G401 (cell line): ENCODE data around the gene MAP6. TPM values are rescaled to one million over a fixed set of nuclear protein-coding genes. Genes with fewer than 3 reads are reported as not detected.
"Not testable (repeated sequence)": the region's sequence is repeated elsewhere in the genome, so short reads cannot be mapped to it uniquely, and the experiment has no call there.

Experiments
- DNase-seq: peaks from one replicate; pipeline ENCODE4 v3.0.0-alpha.2; 2015; ENCODE audit warnings: low spot score
- in situ Hi-C: cut with HindIII; loops from 2 replicates; pipeline ENCODE4 v1.10.0; 2016; ENCODE audit warnings: low sequenced_read_pairs, mixed read lengths
- total RNA-seq: library from RNA; depleted of rRNA; stranded (reverse); fragments of >200 nt; shearing (Covaris generic); gene quantifications from 2 replicates; pipeline ENCODE4 v1.2.3, GENCODE V29; 2014; rRNA removed

The MAP6 gene
- 1.6 TPM in 1 of 2 replicates, not detected in the other for total RNA-seq

DNA sequence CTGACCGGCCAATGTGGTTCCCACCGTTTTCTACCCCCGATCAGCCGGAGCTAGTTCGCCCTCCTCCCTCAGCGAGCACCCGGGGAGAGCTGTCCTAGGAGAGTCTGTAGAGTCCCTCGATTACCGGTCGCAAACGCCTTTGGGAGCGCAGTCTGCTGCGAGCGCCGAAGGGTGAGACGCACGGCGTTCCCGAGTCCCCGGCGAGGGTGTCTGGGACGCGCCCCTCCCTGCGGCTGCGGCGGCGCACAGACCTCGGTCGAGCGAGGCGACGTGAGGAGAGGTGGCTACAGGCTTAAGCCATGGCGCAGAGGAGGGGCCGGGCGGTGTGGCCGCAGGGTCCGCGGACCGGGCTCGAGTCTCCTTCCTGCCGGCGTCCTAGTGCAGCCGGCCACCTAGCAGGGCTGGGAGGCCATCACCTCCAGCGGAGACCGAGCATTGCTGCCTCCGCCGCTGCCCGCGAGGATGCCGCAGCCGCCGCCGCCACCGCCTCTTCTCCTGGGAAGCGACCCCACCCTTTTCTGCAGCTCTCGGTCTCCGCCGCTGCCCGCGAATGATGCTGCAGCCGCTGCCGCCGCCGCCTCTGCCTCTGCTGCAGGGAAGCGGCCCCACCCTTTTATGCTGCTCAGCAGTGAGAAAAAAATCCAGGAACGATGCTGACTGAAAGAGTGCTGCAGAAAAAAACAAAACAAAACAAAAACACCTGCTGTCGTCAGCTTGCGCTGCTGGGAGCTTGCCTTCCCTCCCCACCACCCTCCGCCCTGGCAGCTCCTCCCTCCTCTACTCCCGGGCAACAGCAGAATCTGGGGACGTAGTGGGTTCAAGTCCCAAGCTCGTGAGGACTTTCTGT is at the start of gene MAP6:
TSS of gene MAP6 (minus strand) at position 588 of the 847 bp plus-strand sequence. CDS start 669 bp downstream, outside the sequence.
- DNase-seq, result peak; percentile 67
- in situ Hi-C loops, result no loop called here

DNA sequence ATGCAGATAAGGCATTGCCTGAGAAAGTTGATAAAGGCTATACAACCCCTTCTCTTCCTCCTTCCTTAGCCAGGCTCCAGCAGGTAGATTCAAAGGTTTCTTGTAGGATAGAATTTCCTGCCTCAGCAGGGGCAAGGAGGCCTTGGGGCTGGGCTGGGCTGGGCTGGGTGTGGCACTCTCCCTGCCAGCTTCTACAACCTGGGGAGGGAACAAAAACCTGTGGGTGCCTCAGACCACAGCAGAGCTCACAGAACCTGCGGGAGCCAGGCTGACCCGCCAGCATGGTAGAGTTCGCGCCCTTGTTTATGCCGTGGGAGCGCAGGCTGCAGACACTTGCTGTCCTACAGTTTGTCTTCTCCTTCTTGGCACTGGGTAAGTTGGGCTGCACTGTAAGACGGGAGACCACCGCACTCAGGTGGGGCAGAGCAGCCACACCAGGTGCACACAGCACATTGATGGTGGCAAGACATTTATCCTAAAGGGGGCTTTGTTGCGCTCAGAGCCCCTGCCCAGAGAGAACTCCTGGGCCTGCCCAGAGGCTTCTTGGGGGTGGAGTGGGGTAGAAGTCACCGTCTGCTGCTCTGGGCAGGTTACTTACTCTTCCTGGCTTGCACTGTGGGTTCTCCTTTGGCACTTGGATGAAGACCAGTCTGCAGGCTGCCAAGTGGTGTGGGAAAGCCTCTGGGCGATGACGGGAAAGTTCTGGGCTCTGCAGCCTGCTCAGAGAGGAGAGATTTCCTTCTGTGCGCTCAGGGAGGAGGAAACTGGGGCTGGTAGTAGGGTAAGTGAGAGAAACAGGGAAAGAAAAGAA is 49.0 kb upstream of the MAP6 start, which contains the start of gene MOGAT2:
TSS of gene MOGAT2 (plus strand) at position 231 of the 811 bp plus-strand sequence. CDS start at position 282, 51 bp downstream.
- in situ Hi-C loops, result no loop called here

DNA sequence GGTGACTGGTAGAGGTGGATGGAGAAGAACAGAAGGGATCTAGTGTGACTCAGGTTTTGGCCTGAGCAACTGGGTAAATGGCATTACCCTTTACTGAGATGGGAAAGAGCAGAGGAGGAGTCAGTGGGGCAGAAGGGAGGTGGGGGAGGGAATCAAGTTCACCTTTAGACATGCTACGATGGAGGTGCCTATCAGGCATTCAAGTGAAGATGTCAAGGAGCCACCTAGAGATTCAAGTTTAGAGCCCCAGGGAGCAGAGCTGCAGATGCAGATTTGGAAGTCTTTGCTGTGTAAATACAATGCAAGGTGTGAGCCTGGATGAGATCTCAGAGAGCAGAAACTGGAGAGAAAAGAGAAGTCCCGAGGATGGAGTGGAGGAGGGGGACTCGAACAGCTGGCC is 47.8 kb upstream of the MAP6 start:
- DNase-seq, result no peak
- in situ Hi-C loops, result no loop called here

More for the DNA sequence above, 49.0 kb upstream of the MAP6 start, which contains the start of gene MOGAT2:
- peak; percentile 9 for DNase-seq

DNA sequence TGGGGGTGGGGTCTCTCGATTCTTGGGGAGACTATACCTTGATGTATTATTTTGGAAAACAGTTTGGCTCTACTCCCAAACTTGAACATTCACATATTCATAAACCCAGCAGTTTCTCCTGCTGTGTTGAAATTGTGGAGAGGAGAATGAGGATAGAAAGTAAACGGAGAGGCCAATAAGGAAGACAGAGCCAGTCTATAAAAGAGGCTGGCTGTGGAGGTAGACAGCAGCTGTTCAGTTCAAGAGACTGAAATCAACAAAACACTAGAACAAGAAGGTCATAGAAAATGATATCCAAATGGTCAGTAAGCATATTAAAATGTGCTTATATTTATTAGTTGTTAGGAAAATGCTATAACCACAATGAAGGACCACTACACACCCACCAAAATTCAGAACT is 46.9 kb upstream of the MAP6 start:
- in situ Hi-C loops, result no loop called here
- no peak for DNase-seq

DNA sequence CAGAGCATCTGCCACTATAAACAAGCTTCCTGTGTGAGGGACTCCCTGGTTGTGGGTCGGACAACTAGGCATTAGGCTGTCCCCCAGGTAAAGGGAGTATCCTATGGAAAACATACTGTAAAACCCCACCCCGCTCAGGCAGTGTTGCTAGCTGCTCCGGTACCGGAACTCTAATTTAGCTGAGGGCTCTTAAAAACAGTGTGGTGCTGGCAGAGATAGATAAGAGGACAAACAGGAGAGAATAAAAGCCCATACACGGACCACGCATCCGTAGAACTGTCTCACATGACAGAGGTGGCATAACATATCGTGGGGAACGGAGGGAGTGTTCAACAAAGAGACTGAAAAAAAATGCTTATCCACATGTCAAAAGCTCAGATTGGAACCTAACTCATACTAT is 45.4 kb upstream of the MAP6 start:
- in situ Hi-C loops, result no loop called here
- no peak for DNase-seq

DNA sequence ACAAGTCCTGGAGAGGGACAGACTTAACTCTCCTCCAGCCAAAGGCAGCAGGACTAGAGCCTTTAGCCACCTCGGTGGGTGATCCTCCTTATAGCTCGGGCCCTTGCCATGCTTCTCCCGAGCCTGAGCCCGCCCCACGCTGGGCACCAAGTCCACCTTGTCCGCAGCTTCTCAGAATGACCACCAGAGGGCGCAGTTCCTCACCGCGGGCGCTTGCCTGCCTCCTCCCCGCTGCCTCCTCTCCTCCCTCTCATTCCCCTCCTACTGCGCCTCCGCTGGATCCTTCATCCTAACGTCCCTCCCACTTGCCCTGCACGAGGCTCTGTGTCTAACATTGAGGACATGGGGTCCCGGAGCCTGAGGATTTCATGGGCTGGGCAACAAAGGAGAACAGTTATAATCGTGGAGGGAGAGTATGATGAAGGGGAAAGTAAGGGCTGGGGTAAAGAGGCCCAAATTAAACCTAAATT is 37.5 kb upstream of the MAP6 start:
- in situ Hi-C loops, result no loop called here
- peak; percentile 51 for DNase-seq

DNA sequence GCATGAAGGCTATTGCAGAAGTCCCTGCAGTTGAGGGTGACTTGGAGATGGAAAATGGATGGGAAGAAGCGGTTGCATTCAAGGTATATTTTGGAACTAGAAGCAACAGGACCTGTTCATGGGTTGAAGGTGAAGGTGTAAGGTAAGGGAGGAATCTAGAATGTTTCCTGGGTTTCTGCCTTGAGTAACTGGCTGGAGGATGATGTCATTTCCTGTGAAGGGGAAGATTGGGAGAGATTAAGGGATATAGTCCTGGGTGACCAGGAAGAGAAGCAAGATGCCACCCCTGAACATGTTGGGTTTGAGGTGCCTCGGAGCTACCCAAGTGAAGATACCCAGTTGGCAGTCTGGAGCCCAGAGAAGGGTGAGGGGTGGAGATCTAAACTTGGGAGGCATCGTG is 36.7 kb upstream of the MAP6 start:
- no peak for DNase-seq
- in situ Hi-C loops, result no loop called here

DNA sequence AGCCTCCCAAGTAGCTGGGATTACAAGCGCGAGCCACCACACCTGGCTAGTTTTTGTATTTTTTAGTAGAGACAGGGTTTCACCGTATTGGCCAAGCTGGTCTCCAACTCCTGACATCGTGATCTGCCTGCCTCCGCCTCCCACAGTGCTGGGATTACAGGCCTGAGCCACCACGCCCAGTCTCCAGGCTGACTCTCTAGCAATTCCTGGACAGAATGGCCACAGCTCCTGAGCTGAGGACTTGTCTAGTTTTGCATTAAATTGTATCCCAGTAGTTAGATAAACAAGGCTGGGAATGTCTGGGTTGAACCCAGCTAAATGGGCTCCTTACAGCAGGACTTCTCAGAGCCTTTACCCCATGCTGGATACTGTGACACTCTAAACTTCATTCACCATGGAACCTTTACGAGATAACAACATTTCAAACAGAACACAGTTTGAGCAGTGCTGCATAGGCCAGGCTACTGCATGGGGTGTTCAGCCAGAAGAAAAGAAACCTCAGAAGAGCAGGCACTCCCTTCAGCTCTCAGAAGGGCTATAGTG is 34.9 kb upstream of the MAP6 start:
- no peak for DNase-seq
- in situ Hi-C loops, result no loop called here

DNA sequence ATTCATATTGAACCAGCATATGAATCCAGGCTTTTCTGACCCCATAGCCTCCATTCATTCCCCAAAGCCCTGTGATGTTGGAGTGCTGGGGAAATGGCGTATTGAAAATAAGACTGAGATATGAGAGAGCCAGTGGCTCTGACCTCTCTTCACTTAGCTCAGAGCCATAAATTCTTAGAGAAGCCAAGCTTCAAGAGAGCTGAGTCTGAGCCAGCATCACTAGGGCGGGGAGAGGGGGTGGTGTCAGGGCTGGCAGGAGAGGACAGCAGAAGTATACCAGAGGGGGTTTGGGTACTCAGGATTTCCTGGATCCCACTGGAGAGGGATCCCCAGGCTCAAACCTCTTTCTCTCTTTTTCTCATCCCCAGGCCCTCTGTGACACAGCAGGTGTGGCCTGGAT is 32.1 kb upstream of the MAP6 start:
- in situ Hi-C loops, result no loop called here
- no peak for DNase-seq

DNA sequence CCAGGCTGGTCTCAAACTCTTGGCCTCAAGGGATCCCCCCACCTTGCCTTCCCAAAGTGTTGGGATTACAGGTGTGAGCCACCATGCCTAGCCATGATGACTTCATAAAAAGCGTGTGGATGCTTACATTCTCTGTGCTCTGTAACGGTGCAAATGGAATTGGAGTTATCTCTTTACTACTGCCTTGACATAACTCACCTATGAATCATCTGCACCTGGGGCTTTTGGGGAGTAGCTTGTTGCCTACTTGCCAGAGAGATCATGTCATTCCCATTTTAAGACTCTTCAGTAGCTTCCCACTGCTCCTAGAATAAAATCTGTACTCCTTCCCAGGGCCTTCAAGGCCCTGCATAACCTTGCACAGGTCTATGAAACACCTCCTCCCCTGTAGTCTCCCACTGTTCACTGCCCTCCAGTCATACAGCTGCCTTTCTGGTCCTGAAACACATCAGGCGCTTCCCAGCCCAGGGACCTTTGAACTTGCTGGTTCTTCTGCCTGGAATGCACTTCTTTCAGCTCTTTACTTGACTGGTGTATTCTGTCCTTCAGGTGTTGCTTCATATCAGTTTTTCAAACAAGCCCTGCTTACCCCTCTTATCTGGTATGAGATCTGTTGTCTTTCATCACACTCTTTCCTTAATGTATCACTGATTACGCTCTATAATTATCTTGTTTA is 29.2 kb upstream of the MAP6 start:
- no peak for DNase-seq
- in situ Hi-C loops, result no loop called here

DNA sequence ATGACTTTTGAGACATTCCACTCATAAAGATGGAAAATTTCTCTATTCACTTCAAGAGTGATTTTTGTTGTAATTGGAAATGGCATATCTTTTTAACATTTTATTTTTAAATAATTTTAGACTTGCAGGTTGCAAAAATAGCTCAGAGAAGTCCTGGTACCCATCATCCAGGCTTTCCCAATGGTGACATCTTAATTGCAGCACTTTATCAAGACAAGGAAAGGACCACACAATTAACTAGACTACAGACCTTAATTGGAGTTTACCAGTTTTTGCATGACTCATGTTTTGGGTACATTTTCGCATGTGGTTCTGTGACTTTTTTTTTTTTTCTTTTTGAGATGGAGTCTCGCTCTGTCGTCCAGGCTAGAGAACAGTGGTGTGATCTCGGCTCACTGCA is 23.0 kb upstream of the MAP6 start:
- in situ Hi-C loops, result no loop called here
- no peak for DNase-seq

DNA sequence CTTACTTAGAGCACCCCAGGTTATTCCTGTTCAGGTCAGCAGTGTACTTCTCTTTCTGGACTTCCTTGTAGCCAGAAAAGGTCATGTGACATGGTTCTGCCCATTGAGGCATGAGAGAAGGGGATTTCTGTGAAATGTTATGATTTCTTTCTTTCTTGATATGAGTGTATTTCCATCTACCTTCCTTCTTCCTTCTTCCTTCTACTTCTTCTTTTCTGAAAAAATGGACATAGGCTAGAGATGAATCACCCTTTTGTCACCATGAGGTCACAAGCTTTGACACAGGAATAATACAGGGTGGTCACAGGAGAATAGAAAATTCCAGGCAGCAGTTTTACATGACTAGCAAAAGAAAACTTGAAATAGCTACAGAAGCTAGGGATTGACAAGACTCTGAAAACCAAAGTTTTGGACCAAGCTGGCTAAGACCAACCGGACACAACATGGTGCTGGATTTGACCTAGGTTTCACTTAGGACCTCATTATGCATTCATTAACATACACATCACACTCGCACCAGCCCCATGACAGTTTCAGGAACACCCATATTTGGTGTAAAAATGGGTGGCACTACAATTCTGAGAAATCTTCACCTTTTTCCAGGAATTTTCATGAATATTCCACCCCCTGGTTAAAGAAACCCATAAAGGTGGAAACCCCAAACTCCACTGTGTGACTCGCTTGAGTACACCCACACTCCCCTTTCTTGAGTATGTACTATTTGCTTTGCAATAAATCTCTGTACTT is 21.2 kb upstream of the MAP6 start:
- in situ Hi-C loops, result no loop called here
- no peak for DNase-seq

DNA sequence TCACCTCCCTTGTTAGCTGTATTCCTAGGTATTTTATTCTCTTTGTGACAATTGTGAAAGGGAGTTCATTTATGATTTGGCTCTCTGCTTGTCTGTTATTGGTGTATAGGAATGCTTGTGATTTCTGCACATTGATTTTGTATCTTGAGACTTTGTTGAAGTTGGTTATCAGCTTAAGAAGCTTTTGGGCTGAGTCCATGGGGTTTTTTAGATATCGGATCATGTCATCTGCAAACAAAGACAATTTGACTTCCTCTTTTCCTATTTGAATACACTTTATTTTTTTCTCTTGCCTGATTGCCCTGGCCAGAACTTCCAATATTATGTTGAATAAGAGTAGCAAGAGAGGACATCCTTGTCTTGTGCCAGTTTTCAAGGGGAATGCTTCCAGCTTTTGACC is 15.0 kb upstream of the MAP6 start:
- DNase-seq, in situ Hi-C loops: not testable (repeated sequence)

DNA sequence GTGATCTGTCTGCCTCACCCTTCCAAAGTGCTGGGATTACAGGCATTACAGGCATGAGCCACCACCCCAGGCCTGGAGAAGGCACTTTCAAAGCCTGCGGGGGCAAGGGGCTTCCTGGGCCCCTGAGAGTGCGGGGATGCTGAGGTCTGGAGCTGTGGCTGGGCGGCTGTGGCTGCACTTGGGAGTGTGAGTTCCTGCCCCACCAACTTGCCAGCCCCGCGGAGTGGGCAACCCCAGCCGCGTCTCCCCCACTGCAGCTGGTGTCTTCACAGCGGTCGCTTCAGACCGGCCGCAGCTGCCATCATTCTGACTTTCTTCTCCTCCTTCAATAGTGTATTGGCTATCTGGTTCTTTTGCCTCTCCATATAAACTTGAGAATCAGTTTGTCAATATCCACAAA is 10.7 kb upstream of the MAP6 start:
- in situ Hi-C loops, result no loop called here
- DNase-seq, result no peak

DNA sequence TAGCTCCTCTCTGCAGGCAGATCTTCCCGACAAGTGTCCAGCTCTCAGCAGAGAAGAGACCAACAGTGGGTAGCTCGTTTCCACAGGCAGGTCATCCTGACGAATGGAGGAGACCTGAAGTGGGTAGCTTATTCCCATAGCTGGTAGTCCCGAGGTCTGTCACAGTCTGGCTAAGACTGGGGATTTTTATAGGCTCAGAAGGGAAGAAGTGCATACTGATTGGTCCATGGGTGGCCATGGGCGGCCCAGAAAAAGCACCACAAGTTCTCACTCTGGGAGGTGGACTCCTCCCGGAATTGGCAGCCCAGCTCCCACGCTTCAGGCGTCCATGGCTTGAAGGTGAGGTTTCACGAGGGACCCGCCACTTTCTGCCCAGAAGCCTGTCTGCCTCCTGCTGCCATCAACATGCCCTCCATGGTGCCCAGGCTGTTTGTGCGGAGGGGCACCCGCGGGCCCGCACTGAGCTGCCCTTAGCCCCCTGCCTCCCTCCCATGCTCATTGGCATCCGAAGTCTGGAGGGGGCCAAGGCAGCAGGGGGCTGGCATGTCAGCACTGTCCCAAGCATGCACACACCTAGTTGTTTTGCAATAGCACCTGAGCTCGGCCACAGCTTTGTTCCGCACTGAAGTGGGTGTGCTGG is 9.9 kb upstream of the MAP6 start:
- DNase-seq, result no peak

DNA sequence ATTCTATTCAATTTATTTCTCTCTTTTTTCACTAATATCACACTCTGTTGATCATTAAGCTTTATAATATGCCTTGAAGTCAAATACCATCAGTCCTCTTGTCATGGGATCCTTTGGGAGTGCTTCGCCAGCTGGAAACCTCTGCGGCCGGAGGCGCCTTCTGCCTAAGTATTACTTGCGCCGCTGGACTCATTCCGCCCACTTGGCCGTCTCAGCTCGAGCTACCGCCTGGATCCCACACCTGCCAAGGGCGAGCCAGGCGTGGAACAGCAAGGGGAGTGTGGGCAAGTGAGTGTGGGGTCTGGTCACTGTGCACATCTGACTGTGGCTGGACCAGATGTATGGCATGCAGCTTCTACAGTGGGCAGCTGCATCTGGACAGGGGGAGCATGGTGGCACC is 9.1 kb upstream of the MAP6 start:
- in situ Hi-C loops, result no loop called here
- no peak for DNase-seq

More for the DNA sequence above, 9.9 kb upstream of the MAP6 start:
- in situ Hi-C loops, result no loop called here

DNA sequence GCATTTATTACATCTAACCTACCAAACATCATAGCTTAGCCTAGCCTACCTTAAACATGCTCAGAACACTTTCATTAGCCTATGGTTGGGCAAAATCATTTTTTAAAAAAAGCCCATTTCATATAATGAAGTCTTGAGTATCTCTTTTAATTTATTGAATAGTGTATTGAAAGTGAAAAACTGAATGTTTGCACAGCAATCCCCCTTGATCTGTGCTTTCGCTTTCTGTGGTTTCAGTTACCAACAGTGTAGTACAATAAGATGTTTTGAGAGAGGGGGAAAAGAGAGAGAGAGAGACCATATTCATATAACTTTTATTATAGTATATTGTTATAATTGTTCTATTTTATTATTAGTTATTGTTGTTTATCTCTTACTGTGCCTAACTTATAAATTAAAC is 8.4 kb upstream of the MAP6 start:
- no peak for DNase-seq
- in situ Hi-C loops, result no loop called here

DNA sequence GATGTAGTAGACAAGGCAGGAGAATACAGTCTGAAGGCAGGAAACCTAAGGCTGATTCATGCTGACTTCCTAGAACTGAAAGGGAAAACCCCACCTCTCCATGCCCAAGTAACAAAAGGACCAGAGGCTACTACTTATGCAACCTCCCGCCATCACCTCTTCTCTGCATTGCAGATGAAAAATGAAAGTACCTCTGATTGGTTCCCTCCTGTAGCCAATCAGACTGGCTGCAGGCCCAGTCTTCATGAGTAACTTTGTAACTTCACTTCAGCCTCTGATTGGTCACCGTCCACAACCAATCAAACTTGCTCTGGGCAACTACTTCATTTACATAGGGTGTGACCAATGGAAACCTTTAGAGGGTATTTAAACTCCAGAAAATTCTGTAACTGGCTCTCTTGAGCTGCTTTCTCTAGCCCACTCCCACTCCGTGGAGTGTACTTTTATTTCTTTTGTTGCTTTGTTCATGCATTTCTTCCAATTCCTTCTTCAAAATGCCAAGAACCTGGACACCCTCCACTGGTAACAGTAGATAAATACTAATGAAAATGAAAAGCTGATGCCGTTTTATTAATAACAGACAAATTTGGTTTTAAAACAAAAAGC is 5.2 kb upstream of the MAP6 start:
- in situ Hi-C loops, result no loop called here
- DNase-seq, result no peak
